Measurements from ENCODE around the gene NME9. TPM values are rescaled to one million over a fixed set of nuclear protein-coding genes. Genes with fewer than 3 reads are reported as not detected.

Gene NME9
- total RNA-seq, 1 experiment from 2014 or later = not detected

GRCh38 chr3:138332472-138333073 lies 2.9 kb upstream of the NME9 start:
- Histone ChIP-seq H4K8ac (replicated peaks; ENCODE audit: insufficient read length, low read depth, low read length) (no peak overlapping the region), H3K9me3 (ENCODE audit: control insufficient read depth, low read depth, low read length) (no peaks in the 10 kb centered on the region), H2BK5ac (ENCODE audit: insufficient read length, low read length) (no peak overlapping the region), H4K20me1 (ENCODE audit: control insufficient read depth, insufficient read depth, insufficient read length) (no peaks in the 10 kb centered on the region), H2BK20ac (ENCODE audit: low read depth, low read length, poor library complexity, severe bottlenecking) (no peak overlapping the region), H3K4ac (ENCODE audit: low read depth, low read length) (no peak overlapping the region), H4K91ac (ENCODE audit: insufficient read length, low read depth, low read length) (no peak overlapping the region), H4K5ac (ENCODE audit: insufficient read length, low read depth, low read length) (no peak overlapping the region), H3K56ac (ENCODE audit: insufficient read length, low read depth, low read length) (no peak overlapping the region), H3T11ph (ENCODE audit: low read length) (no peak overlapping the region), H2BK12ac (ENCODE audit: insufficient read length, low read depth, low read length) (no peak overlapping the region), H3K23me2 (ENCODE audit: insufficient read length, low read depth, low read length, poor library complexity, severe bottlenecking) (peaks cover 7% of the 10 kb centered on the region), H3K79me2 (ENCODE audit: insufficient read depth, low read length) (no peaks in the 10 kb centered on the region), H2AFZ (ENCODE audit: low read length) (no peak overlapping the region), H2AK5ac (ENCODE audit: insufficient read length, low read length) (no peak overlapping the region), H3K4me2 (ENCODE audit: insufficient read depth, insufficient read length, low read length) (no peak overlapping the region), H3K18ac (ENCODE audit: insufficient read length, low read depth, low read length) (no peak overlapping the region), H3K4me1 (ENCODE audit: insufficient read depth, low read length) (peaks cover 11% of the 10 kb centered on the region), H3K27me3 (ENCODE audit: insufficient read depth, low read length) (no peaks in the 10 kb centered on the region), H3K79me1 (ENCODE audit: insufficient read depth, low read depth, low read length, poor library complexity, severe bottlenecking) (no peaks in the 10 kb centered on the region), H2BK15ac (ENCODE audit: low read depth, low read length) (no peak overlapping the region), H3K23ac (ENCODE audit: insufficient read length, low read depth, low read length) (no peak overlapping the region), H3K9ac (ENCODE audit: extremely low read depth, insufficient read length, low read length) (no peak overlapping the region), H3K14ac (ENCODE audit: insufficient read depth, low read length) (no peak overlapping the region), H2BK120ac (ENCODE audit: low read depth, low read length, poor library complexity, severe bottlenecking) (no peak overlapping the region), H3K27ac (ENCODE audit: insufficient read length, low read depth, low read length) (no peak overlapping the region)
- Mint-ChIP-seq H3K27me3 (ENCODE audit: low read depth) (peaks cover 8% of the 10 kb centered on the region), H3K27ac (peak overlapping the region in 1 of 3 experiments; percentile 49; a peak in 1 of 7 replicates), H3K4me3 (no peak overlapping the region), H3K4me1 (peaks cover 34 to 43% of the 10 kb centered on the region in 2 experiments), H3K9me3 (no peaks in the 10 kb centered on the region), H3K36me3 (ENCODE audit: insufficient read depth in 1 of 3, low read depth in 3 of 3) (no peaks in the 10 kb centered on the region)
- DNase-seq = no peak
- peak; percentile 76 for TF ChIP-seq CTCF (conservative IDR thresholded peaks at IDR 0.05)
- no CpG with 5 or more reads among the region's 4 CpGs for WGBS (ENCODE audit: extremely low coverage, insufficient read length, low lambda C conversion rate)
